HG02642 (cell line): ENCODE results near the gene SDK1.
"Not testable (repeated sequence)": the region's sequence is repeated elsewhere in the genome, so short reads cannot be mapped to it uniquely, and the experiment has no call there.

Experiments
- ATAC-seq: cut with Tn5 transposase; IDR thresholded peaks from one replicate; pipeline ENCODE4 v1.9.1; 2021; ENCODE audit warnings: mild to moderate bottlenecking; ENCODE audit not compliant: unreplicated experiment, poor library complexity

Gene SDK1

DNA sequence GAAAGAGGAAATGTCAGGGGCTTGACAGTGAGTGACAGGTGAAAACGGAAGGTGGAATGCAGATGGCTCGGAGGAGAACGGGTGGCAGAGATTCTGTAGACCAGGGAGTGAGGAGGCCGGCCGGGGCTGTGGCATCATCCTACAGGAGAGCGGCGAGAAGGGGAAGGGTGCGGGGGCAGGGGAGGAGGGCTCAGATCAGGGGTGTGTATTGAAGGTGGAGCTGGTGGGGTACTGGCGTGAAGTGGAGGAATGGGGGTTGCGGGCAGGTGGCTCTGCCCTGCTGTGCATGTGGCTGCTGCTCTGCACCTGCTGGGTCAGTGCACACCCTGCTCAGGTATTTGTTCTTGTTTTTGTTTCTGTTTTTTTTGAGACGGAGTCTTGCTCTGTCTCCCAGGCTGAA, 910.2 kb downstream of the SDK1 start:
- no peak for ATAC-seq

DNA sequence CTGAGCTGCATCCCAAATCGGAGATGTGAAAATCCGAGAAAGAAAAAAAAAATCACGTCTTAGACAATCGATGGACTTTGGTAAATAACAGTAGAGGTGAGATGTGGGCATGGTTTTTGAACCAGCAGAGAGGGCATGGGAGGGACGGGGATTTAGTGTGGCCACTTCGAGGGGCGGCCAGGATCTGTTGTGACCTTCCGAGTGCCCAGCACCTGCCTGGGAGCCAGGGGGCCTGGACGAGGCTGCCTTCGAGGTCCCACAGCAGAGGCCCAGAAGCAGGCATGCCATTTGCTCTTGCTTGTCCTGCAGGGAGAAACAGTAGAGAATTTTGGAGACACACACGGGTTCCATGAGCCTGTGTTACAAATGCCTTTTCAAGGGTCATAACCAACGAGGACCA, 911.3 kb downstream of the SDK1 start:
- no peak for ATAC-seq

DNA sequence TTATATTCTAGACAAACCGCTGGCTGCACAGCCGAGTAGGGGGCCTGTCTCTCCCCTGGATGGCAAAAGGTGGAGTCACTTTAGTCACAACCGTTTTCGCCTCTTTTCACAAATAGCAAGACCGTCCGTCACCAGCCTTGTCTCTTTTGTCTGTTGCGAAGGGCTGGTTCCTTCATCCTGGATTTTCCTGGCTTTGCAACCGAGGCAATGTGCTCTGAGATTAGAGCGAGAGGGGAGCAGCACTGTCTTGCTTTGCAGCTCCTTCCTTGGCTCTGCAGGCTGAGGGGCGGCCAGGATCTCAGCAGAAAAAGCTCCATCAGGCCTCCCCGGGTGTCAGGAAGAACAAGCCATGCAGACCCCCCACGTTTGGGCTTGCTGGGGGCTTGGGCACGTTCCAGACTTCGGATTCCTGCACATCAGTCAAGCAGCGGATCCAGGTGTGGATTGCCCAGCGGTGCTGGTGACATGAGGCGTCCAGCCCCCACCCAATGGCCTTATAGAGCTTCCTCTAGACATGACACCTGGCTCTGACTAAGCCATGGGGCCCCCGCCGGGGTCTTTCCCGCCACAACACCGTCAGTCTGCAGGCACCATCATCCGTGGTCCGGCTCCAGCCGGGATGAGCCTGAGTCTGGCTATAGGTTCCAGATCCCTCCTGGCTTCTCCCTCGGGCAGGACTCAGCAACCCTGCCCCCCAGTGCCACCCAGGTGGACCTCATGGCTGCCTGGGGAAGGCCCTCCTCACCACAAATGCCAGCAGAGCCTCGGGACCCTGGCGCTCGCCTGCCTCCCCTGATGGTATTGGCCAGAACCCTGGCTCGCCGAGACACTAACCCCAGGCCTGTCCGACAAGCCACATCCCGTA, 913.5 kb downstream of the SDK1 start:
- ATAC-seq, result no peak

DNA sequence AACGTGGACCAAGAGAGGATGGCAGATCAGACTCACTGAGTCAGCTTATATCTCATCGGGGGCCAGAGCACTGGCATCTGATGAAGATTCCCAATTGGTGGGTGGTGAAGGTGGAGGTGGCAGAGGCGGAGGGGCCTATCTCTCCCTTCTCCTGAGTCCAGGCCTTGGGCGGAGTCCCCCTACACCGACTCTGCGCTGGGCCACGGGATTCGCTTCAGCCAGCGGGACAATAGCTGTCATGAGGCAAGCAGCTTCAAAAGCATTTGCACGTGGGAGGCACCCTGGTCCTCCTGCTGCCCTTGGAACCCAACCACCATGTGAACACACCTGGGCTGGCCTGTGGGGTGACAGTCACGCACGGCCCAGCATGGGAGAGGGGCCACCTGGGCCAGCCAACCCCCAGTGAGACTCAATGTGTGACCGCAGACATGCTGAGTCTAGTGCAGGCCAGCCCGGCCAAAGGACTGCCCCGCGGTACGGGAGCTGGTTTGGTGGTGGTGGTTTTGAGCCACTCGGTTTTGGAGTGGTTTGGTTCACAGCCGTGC, 914.2 kb downstream of the SDK1 start:
- no peak for ATAC-seq

DNA sequence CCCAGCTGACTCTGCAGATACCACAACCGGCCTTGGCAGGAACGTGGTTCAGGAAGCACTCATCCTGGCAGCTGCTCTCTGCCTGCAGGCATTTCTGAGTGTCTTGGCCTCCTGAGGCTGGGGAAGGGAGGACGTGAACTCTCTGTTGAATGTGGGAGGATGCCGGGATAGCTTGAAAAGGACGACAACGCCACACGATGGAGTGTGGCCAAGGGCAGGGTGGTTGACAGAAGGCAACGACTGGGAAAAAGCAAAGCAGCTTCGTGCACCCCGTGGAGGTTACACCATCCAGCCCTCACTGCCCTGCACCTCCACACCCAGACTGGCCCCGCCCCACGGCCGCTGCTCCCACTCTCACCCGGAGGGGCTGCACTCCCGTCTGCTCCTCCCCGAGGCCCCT, 915.0 kb downstream of the SDK1 start:
- no peak for ATAC-seq

DNA sequence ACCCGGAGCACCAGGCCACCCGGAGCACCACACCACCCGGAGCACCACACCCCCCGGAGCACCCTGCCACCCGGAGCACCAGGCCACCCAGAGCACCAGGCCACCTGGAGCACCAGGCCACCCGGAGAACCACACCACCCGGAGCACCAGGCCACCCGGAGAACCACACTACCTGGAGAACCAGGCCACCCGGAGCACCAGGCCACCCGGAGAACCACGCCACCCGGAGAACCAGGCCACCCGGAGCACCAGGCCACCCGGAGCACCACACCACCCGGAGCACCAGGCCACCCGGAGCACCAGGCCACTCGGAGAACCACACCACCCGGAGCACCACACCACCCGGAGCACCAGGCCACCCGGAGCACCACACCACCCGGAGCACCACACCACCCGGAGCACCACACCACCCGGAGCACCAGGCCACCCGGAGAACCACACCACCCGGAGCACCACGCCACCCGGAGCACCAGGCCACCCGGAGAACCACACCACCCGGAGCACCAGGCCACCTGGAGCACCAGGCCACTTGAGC, 916.1 kb downstream of the SDK1 start:
- ATAC-seq, result not testable (repeated sequence)

DNA sequence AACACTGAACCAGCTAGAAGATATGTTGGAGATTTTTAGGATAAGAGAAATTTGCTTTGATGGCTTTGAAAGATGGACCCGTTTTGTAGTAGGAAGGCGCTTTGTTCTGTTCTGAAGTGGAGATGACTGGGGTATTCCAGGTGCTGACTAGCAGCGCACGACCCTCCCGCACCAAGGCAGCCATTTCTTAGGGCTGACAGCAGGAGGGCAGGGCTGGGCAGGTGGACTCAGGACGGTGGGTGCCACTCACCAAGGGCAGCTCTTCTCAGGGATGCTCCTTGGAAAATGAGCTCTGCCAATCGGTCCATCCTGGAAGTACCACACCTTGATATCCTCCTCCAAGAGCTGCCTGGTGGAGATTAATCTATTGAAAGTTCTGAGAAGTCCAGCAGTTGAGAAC, 917.4 kb downstream of the SDK1 start:
- ATAC-seq, result no peak

DNA sequence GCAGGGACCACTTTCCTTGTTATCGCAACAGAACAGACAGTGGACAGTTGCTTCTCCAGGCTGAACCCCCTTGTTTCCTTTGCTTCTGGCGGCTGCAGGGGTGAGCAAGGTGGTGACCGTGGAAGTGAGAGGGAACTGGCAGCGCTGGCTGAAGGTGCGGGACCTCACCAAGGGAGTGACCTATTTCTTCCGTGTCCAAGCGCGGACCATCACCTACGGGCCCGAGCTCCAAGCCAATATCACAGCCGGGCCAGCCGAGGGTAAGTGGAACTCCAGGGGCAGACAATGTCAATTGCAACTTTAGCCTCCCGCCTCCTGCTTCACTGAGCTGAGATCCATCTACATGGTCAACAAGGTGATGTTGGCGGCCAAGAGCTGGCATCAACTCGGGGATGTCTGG, 919.0 kb downstream of the SDK1 start:
- no peak for ATAC-seq

DNA sequence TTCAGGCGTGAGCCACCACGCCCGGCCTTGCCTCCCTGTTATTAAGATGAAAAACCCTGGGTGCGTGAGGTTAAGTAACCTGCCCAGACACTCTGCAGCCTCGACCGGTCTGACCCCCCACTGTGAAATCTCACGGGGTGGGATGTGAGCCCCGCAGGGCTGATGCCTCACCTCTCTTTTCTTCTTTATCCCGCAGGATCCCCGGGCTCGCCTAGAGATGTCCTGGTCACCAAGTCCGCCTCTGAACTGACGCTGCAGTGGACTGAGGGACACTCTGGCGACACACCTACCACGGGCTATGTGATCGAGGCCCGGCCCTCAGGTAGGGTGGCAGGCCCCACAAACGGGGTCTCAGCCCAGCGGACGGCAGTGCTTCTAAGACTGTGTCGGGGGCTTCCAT, 920.0 kb downstream of the SDK1 start:
- no peak for ATAC-seq

DNA sequence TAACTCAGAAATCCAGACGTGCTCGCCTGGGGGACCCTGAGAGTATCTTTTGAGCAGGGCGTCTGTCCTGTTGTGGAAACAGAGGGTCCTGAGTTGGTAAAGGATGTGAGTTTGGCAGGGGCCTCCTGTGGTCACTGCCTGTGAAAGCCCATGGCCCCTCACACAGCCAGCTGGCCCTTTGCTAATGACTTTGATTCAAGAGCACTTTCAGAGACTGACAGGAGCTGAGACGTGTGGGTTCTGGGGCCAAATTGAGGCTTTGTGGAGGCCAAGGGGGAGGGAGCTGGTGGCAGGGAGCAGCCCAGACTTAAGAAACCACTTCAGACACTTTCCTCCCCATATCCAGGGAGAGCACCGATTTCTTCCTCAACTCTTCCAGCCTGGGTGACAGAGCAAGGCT, 921.6 kb downstream of the SDK1 start:
- ATAC-seq, result no peak

DNA sequence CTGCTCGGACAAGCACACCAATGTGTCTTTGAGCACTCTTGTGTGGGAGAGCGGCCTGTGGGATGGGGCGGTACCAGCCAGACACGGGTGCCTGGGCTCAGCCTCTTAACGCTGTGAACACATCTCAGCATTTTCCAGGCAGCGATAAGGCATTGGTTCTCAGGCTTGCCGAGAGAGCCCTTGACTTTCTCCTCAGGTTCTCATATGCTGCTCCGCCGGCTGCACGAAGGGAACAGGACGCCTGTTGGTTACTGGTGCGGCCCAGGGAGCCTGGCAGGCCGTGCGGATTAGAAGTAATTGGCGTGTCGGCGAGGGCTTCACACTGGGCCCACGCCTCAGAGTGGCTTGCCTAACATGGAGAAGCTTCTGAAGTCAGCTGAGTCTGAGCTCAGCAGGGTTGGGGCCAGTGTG, 924.3 kb downstream of the SDK1 start:
- no peak for ATAC-seq

DNA sequence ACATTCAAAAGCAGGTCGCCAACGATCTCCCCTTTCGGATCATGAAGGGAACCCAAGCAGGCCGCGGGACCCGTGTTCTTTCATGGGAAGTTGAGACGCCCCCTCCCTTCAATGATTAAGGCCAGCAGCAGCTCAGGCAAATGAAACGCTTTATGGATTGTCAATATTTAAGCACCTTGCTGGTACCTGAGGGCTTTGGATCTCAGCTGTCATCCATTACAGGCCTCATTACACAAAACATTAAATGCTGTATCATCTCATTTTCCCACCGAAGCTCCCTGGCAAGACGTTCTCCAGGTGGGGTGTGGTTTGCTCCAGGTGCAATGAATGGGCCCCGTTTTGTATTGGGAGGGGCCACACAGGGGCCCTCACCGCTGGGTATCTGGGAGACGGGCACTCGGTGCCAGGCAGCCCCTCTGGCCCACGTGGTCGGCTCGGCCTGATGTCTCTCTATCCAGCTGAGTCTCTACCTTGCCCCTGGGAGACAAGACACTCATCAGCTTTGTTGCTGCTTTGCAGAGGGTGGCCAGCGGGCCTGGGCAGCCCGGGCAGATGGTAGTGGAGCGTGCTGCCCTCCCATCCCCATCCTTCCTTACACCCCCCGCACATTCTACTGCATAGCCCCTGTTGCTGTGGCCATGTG, 925.0 kb downstream of the SDK1 start:
- ATAC-seq, result no peak

DNA sequence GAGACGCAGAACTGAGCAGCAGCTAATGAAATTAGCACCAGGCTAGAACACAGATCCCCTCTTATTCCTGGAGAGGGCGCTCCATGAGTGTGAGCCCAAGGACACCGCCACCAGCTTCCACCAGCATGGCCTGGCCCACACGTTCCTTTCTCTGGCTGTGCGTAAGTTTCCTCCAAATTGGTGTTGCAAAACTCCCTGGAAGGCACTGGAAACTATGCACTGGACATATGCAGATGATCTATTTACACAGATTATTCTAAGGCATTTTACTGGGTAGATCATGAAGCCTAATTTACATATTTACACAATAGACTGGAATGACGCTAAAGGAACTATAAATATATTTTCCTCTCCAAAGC, 925.5 kb downstream of the SDK1 start:
- ATAC-seq, result no peak

DNA sequence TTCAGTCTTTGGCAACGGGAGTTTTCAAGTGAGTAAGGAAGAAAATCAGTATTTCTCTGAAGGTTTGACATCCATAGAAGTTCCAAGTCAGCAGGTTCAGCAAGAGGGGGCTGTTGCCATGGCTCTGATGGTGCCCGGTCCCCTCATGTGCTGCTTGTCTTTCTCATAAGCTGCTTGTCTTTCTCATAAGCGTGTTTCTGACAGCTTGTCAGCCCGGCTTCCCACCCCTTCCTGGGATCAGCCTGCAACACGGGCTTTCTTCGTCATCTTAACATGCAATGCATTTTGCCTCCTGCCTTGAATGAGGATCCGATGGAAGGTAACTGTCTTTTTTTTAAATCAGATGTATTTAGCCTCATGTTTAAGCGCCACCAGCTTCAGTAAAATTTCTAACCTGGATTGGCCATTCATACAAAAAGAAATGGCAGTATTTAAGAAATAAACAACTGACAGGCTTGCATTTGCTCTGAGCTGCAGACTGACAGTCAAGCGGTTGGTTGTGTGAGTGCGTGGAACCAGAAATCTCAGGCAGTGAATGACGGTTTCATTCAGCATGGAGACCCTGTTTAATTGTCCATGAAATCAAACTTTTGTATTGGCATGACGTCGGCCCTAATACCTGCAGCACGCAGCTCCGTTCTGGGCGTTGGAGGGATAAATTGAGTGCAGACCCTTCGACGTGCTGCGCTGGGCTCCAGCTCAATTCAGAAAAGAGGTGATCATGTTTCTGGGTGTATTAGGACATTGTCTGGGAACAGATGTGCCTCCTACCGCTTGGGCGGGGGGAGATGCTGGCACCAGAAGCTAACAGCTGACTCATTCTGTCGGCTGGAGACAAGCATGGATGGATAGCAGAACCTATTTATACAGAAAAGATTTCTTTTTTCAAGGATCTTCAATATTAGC, 926.3 kb downstream of the SDK1 start:
- no peak for ATAC-seq

DNA sequence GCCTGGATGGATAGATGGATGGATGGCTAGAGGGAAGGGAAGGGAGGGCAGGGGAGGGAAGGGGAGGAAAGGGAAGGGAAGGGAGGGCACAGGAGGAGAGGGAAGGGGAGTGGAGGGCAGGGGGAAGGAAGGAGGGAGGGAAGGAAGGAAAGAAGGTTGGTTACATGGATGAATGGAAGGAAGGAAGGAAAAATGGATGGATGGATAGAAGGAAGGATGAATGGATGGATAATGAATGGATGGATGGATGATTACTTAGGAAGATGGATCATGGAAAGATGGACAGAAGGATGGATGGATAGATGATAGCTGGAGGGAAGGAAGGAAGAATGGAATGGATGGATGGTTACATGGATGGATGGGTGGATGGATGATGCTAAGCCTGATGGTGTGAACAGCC, 929.3 kb downstream of the SDK1 start:
- no peak for ATAC-seq

DNA sequence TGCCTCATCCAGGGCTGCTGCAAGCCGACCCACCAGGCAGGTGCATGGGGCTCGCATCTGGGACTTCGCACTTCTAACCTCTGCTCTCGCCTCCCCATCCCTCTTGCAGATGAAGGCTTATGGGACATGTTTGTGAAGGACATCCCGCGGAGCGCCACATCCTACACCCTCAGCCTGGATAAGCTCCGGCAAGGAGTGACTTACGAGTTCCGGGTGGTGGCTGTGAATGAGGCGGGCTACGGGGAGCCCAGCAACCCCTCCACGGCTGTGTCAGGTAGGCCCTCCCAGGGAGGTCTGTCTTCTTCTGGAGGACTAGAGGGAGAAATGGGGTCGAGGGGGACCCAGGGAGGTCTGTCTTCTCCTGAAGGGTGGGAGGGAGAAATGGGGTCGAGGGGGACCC, 932.1 kb downstream of the SDK1 start:
- no peak for ATAC-seq

DNA sequence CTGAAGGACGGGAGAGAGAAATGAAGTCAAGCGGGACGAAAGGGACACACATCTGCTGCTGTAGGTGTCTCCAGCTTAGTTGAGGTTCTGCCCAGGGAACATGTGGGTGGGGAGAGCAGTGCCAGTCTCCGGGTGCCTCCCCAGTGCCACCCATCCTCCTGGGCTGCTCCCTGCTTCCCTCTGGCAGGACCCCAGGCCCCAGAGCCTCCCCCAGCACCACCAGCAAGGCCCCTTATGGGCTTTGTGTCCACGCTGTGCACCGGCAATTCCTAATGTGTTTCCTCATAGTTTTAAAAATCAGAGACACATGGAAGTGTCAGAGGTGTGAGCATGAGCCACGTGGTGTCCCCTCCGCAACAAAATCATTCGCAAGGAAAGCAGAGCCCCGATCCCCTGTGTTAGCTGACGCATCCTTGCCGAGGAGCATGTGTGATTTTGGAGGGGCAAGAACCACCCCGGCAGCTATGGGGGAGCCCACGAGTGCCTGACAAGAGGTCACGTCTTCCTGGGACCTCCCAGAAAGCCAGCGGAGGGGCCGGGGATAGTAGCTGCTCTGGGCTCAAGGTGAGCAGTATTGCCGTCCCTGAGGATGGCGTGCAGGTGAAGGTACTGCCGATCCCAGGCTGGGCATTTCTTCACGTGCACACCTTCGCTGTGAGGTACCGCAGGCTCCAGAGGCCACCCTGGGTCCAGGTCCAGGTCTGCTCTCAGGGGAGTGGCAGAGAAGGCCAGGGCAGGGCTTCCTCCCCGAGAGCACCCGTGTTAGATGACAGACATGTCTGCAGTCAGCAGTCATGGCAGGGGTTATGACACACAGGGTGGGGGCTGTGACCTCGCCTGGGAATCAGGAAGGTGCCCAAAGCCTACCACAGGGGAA, 932.8 kb downstream of the SDK1 start:
- ATAC-seq, result no peak

DNA sequence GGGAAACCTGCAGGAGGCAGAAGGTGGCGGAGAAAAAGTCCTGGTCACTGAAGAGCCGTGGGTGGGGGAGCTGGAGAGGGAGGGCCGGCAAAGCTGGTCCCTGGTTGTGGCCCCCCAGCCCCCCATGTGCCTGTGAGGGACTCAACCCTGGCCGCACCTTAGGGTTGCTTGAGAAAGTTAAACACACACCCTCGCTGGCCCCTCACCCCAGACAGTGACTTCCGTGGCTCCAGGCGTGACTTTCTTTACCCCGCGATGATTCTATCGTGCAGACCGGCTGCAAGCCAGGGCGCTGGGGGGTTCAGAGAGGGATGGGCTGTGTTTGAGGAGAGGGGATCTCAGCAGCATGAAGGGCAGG, 933.4 kb downstream of the SDK1 start:
- ATAC-seq, result no peak

DNA sequence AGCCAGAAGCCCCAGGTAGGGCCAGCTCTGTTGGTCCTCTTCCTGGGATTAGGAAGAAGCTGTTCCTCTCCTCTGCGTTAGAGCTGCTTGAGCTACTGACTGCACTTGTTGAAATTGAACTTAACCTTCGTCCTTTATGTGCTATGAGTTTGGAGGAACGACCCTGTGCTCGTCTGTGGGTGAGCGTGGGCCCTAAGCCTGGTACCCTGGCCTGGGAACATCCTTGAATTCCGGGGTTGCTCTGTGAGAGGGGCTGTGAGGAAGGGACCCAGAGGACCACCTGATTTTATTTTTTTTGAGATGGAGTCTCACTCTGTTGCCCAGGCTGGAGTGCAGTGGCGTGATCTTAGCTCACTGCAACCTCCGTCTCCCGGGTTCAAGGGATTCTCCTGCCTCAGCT, 933.8 kb downstream of the SDK1 start:
- ATAC-seq, result no peak

DNA sequence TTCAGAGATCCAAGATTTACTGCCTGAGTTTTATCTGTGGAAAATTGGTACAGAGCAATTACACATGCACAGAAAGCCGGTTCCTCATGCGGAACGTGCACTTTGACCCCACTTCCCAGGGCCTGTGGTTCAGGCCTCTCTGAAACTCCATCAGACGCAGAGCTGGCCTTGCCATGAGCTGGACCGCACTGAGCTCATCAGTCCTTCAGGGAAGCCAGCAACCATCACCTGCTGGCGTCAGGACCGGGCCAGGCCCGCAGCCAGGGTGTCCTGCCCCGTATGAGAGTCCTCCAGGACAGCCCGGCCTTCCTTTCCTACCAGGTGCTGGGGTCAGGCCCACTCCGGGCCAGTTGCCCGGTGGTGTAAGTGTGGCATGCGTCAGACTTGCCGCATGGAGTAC, 934.5 kb downstream of the SDK1 start:
- ATAC-seq, result no peak
